ENCODE data around the gene CPE.
"Not testable (repeated sequence)": the region's sequence is repeated elsewhere in the genome, so short reads cannot be mapped to it uniquely, and the experiment has no call there.

Gene CPE

DNA sequence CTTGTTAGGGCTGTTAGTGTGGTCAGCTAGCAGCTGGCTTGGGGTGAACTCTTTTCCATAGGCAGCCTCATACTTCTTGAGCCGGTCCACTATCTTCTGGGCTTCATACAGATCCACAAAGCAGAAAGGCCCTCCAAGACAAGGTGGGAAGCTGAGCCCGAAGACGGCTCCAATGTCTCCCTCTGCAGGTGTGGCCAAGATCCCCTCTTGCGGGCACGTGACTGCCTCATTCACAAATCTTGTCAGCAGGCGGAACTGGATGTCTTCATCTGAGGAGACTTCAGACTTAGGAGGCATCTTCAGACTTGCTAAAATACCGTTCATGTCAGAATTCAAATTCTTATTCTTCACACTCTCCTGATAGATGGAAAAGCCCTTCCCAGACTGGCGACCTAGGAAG lies 25.3 kb downstream of the CPE start:
- no peak for DNase-seq (ENCODE audit: low spot score)

DNA sequence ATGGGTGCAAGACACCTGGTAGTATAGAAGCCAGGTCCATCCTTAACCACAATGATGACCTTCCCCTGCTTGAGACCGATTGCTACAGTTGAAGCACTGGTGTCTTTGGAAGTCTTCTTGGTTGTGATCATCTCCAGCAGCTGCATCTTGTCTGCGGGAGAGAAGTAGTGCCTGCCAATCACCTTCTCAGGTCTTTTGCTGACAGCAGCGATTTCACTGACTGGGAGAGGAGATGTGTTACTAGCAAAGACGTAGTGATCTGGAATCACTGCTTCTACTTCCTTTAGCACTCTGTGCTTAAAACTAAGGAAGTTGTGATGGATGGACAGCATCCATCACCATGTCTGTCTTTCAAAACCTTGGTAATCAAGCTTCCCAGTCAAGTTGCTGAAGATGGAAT lies 25.9 kb downstream of the CPE start:
- DNase-seq (ENCODE audit: low spot score): no peak

- DNase-seq (ENCODE audit: low spot score): no peak
Measured at GRCh38 chr4:165410214-165410613, 31.4 kb downstream of the CPE start.

DNA sequence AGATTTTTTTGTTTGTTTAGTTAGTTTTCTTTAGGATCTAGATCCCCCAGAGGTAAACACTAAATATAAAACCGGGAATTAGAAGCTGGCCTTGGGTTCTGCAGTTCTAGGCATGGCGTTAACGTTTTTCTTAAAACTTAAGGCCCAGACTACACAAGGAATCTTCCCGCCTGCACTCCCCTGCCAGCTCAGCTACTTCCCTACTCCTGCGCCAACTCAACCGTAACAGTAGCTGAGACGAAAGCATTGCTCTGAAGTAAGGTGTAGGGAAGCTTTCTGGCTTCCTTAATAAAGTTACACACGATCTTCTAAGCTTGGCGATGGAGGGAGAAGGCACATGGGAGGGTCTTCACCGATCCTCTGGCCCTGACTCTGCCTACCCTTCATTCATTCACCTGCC lies 37.1 kb downstream of the CPE start:
- no peak for DNase-seq (ENCODE audit: low spot score)

- no peak for DNase-seq (ENCODE audit: low spot score)
Measured at GRCh38 chr4:165418073-165418472, 39.3 kb downstream of the CPE start.

- no peak for DNase-seq (ENCODE audit: low spot score)
Measured at GRCh38 chr4:165425629-165426028, 46.8 kb downstream of the CPE start.

DNA sequence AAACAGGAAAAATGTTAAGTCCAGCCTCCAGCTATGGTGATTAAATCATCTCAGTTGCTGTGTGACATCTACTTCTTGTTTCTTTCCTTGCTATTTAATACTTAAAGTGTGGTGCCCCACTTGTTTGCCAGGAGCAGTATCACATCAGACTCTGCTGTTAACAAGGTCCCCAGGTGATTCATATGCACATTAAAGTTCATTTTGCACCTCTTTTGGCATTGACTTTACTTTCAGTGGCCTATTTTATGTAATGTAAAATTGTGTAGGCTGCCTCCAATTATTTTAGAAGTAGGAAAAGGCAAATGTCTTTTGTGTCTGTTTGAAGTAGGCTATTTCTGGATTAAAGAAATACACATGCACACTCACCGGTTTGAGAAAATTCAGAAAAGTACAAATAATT lies 47.5 kb downstream of the CPE start:
- no peak for DNase-seq (ENCODE audit: low spot score)

DNA sequence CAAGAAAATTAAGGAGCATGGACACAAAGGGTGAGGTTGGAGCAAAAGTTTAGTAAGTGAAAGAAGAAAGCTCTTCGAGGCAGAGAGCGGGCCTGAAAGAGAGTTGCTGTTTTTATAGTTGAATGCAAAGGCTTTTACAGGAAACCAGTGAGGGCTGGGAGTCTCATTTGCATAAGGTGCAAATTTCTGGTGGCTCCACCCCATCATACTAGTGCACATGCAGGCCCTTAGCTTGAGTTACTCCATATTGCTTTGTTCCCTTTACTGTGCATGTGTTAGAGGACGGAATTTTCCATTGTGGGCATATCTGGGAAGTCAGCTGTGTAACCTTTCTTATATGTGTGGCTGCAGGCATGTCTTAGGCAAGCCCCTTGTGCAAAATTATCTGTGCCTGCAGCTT lies 48.0 kb downstream of the CPE start:
- no peak for DNase-seq (ENCODE audit: low spot score)

DNA sequence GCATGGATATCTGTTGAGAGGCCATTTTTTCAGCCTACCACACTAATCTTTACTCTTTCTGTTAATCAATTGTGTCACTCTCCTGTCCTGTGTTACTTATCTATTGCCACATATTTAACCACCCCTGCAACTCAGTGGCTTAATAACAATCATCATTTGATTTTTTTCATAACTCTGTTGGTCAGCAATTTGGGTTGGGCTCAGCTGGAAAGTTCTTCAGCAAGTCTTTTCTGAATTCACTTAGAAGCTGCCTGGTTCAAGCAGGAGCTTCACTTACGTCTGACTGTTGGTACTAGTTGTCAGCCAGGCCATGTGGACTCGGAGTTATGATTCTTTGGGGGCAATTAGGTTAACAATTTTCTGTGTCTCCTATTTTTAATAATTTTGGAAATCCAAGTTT lies 50.1 kb downstream of the CPE start:
- DNase-seq (ENCODE audit: low spot score): no peak

DNA sequence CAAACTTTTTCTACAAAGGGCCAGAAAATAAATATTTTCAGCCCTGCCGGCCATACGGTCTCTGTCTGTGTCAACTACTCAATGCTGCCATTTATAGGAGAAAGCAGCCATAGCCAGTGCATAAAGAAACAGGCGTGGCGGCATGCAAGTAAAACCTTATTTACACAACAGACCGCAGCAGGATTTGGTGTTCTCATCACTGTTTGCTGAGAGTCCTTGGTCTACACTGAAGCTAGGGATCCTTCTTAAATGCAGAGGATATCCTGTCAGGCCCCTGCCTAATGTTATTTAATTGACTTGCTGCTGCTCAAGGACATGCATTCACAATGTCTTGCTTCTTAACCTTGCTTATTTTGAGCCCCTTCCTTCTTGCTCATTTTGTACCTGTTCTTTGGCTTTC lies 54.7 kb downstream of the CPE start:
- DNase-seq (ENCODE audit: low spot score): no peak

DNA sequence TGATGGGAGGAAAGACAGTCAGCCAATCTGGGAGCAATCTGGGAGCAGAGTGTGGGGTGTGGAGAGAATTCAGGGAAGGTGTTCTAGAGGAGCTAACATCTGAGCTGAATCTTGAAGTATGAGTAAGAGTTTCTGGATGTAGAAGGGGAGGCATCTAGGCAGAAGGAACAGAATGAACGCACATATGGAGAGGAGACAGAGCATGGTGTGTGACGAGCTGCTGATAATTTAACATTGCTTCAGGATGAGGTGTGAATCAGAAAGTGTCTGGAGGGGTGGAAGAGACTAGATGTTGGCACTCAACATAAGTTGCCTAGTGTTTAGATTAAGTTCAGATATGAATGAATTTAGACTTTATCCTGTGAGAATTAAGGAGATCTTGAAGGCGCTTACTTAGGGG lies 58.9 kb downstream of the CPE start:
- DNase-seq (ENCODE audit: low spot score): no peak

DNA sequence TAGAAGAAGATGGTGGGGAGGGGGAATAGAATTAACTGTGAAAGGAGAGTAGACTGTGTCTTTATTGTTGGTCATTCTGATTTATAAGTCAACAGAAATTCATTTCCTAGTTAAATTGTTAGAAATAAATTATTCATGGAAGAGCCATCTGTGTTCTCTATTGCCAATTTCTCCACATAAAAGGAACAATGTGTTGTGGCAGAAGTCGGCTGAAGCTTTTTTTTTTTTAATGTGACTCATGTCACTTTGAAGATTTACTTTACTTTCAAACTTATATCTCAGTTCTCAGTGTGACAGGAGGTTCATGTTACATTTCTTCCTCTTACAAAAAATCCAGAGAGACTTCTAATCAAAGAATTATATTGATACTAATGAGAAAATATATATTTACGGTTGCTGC lies 60.5 kb downstream of the CPE start:
- DNase-seq (ENCODE audit: low spot score): no peak

DNA sequence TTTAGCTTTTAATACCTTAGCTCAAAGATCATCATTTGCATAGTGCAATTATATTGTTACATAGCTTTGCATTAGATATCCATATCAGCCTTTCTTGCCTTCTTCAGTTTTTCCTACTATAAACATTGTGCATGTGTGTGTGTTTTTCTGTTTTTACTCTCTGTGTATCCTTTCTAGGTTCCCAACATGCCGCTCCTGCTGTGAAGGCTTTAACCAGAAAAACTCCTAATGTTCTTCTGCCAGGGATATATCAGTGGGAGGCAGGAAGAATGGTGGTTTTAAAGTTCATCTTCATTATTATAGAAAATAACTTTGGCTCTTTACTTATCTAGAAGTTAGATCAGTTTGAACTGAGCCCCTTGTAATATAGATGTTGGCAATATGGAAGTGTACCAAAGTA lies 61.2 kb downstream of the CPE start:
- DNase-seq (ENCODE audit: low spot score): no peak

DNA sequence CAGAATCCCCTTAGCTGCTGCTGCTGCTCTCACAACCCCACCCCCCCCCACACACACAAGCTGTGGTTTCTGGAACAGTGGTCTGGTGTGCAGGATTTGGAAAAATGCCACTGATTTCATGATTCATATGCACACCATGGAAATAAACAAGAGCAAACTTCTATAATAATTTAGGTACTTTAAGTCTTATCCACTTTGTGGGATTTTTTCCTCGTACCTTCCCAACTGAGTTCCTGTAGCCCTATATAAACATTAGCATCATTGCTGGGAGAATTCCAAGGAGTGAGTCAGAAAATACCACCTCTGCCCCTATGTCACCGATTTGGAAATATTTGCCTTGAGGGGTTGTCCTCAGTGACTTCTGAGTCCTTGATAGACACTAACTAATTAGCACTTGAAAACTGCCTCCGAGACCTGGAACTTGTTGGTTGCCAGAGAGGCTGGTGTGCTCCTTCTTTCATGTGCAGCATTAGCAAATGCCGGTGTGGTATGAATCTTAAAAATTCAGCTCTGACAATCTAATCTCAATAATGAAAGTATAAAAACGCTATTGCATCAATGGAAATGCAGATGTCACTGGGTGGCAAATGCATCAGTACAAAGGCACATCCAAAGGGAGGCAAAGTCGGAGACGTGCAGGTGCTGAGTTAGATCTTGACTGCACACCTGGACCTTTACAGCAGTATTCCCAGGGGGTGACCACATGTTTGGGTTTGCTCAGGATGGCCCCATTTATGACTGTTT lies 61.8 kb downstream of the CPE start:
- no peak for DNase-seq (ENCODE audit: low spot score)

DNA sequence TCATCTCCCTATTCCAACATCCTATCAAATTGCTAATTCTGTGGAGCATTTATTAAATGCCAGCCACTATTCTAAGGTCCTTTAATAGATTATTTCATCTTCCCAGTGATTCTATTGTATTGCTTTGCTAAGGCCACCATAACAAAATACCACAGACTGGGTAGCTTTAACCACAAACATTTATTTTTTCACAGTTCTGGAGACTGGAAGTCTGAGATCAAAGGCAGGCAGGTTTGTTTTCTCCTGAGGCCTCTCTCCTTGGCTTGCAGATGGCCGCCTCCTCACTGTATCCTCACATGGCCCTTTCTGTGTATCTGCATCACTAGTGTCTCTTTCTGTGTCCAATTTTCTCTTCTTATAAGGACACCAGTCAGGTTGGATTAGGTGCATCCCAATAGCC lies 64.5 kb downstream of the CPE start:
- no peak for DNase-seq (ENCODE audit: low spot score)

DNA sequence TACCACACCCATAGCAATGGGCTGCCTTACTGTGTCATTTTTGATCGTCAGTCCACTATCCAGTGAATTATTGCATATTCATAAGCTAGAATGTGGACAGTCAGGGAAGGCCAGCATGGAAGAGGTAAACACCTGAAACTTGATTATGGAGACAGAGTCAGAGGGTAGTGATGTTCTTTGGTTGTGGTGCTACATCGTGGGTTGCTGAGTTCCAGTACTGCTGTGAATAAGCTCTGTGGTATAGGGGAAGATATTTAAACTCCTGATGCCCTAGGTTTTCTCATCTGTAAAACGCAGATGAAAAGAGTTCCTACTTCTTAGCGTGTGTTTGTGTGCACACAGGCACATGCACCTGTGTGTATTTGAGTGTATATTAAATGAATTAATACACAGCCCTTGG lies 69.9 kb downstream of the CPE start:
- no peak for DNase-seq (ENCODE audit: low spot score)

DNA sequence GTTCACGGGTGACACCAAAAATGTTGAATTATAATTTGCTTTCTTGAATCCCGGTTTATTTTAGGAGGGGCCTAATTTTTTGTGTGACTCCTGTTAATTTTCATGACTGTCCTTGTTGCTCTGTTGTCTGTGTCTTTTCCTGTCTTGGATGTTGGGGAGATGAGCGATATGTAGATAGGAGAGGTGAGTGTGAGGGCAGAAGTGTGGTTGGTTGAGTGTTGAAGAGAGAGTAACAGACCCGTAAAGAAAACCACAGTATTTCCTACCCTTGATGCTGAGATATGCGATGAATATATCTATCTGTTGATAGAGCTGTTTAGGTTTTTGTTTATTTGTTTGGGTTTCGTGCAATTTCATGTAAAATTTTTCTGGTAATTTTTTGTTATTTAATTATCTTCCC lies 70.5 kb downstream of the CPE start:
- DNase-seq (ENCODE audit: low spot score): no peak

DNA sequence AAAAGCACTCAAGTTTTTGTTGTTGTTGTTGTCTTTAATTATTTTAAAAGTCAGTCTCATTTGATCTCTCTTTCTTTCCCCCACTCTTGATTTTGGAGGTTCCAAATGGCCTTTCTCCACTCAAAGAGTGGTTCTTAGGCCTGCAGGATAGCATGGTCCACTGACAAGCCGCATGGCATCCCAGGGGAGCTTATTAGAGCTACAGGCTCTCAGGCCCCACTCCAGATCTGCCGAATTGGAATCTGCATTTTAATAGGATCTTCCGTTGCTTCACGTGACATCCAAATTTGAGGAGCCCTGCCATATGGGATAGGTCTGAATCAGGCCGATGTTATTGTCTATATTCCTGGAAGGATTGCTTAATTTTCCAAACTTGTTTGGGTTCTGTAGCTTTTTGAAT lies 72.1 kb downstream of the CPE start:
- DNase-seq (ENCODE audit: low spot score): no peak

DNA sequence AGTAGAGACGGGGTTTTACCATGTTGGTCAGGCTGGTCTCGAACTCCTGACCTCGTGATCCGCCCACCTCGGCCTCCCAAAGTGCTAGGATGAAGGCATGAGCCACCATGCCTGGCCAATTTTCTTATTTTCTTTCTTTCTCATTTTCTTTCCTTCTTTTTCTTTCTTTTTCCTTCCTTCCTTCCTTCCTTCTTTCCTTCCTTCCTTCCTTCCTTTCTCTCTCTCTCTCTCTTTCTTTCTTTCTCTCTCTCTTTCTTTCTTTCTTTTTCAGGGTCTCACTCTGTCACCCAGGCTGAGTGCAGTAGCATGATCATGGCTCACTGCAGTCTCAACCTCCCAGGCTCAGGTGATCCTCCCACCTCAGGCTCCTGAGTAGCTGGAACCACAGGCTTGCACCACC lies 74.3 kb downstream of the CPE start:
- not testable (repeated sequence) for DNase-seq (ENCODE audit: low spot score)

GRCh38 chr4:165454426-165454825 lies 75.6 kb downstream of the CPE start:
- DNase-seq (ENCODE audit: low spot score): no peak

DNA sequence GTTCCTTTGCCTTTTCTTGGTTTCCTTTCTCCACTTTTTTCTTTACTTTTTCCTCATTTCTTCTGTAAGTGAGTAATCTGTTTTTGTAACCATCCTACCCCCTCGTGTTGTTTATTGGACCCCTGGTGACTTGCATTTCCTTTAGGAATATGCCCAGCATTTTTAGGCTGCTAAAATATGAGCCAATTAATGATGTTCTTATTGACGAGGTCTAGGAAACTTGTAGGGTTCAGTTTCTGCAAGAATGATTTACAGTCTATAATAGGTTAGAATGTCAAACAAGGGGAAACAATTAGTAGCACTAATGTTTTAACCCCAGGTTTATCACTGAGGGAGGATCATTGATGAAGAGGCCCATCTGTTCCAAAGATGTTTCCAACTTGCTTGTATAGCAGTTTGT lies 79.0 kb downstream of the CPE start:
- no peak for DNase-seq (ENCODE audit: low spot score)

DNA sequence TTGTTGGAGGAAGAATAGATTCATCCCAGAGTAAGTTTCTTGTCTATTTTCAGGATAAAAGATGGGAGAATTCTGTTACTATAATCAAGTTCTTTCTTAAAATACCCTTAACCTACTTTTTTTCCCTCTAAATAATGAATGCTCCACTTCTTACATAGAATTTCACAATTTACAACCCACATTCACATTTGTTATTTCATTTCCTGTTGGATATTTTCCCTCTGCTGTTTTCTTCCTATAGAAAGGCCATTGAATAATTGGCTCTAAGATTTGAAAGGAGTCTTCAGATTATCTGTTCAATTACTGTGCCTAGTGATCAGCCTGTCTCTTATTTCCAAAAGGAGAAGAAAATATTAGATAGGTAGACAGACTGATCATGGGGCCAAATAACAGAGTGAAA lies 79.7 kb downstream of the CPE start:
- no peak for DNase-seq (ENCODE audit: low spot score)

GRCh38 chr4:165461159-165461821 lies 82.5 kb downstream of the CPE start:
- DNase-seq (ENCODE audit: low spot score): no peak

DNA sequence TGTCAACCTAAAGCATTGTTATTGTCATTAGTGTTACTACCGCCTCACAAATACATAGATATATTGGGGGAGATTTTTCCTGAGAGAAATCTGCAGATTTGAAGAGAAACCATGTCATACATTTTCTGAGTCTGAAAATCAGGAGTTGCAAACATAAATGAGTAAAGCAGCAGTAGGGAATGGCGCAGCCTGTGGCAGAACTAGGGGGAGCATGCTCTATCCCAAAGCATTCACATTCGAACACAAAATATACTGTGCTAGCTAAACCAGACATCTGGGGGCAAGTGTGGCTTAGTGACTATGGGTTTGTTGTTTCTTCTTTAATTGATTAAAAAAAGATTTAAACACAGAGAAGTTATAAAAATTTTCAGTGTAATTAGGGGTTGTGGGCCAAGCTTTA lies 83.2 kb downstream of the CPE start:
- DNase-seq (ENCODE audit: low spot score): no peak
